GM10847 (cell line): Measurements from ENCODE around the gene ASB13.

Experiments
- POLR2A ChIP-seq: IDR thresholded peaks from 2 replicates; pipeline ENCODE4 v1.6.1; 2011; ENCODE audit not compliant: insufficient read length; ENCODE audit errors: extremely low read depth

Gene ASB13

GRCh38 chr10:5666008-5666840, at the start of gene ASB13:
Gene ASB13 (minus strand): TSS chr10:5666595. CDS start chr10:5666551, 44 bp downstream.
- no peak for TF ChIP-seq POLR2A

- no peak for TF ChIP-seq POLR2A
Measured at GRCh38 chr10:5711642-5712041, 45.2 kb upstream of the ASB13 start.

GRCh38 chr10:5710859-5711258, 44.5 kb upstream of the ASB13 start:
- TF ChIP-seq POLR2A = no peak

GRCh38 chr10:5709865-5710264, 43.5 kb upstream of the ASB13 start:
- TF ChIP-seq POLR2A = no peak

- TF ChIP-seq POLR2A = no peak
Measured at GRCh38 chr10:5708356-5708755, 42.0 kb upstream of the ASB13 start.

GRCh38 chr10:5698062-5698461, 31.7 kb upstream of the ASB13 start:
- no peak for TF ChIP-seq POLR2A

- no peak for TF ChIP-seq POLR2A
Measured at GRCh38 chr10:5697342-5697741, 30.9 kb upstream of the ASB13 start.

- no peak for TF ChIP-seq POLR2A
Measured at GRCh38 chr10:5694573-5694972, 28.2 kb upstream of the ASB13 start.

- no peak for TF ChIP-seq POLR2A
Measured at GRCh38 chr10:5692461-5693358, 26.3 kb upstream of the ASB13 start.

GRCh38 chr10:5691786-5692185, 25.4 kb upstream of the ASB13 start:
- TF ChIP-seq POLR2A = no peak

GRCh38 chr10:5688587-5688986, 22.2 kb upstream of the ASB13 start:
- TF ChIP-seq POLR2A = no peak

GRCh38 chr10:5685764-5686240, 19.4 kb upstream of the ASB13 start:
- TF ChIP-seq POLR2A = no peak

GRCh38 chr10:5684971-5685763, 18.8 kb upstream of the ASB13 start:
- no peak for TF ChIP-seq POLR2A

GRCh38 chr10:5684318-5684970, 18.0 kb upstream of the ASB13 start, which contains the start of gene TASOR2:
Gene TASOR2 (plus strand): TSS chr10:5684838. CDS start chr10:5720643, 35,805 bp downstream.
- peak; percentile 54 for TF ChIP-seq POLR2A
